ENCODE results near the gene OR4K17. TPM values are rescaled to one million over a fixed set of nuclear protein-coding genes. Genes with fewer than 3 reads are reported as not detected.
"Not testable (repeated sequence)": the region's sequence is repeated elsewhere in the genome, so short reads cannot be mapped to it uniquely, and the experiment has no call there.

OR4K17 gene, protein sequence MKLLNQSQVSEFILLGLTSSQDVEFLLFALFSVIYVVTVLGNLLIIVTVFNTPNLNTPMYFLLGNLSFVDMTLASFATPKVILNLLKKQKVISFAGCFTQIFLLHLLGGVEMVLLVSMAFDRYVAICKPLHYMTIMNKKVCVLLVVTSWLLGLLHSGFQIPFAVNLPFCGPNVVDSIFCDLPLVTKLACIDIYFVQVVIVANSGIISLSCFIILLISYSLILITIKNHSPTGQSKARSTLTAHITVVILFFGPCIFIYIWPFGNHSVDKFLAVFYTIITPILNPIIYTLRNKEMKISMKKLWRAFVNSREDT
- not detected for total RNA-seq

- H3K27ac Mint-ChIP-seq = no peak within 1 kb of the TSS
- no peak within 1 kb of the TSS for H3K4me3 Mint-ChIP-seq
- H3K36me3 Mint-ChIP-seq (ENCODE audit: low read depth) = no peaks in the 10 kb centered on the region
- POLR2A ChIA-PET = no interaction called here
- H3K4me1 Mint-ChIP-seq = no peaks in the 10 kb centered on the region
- CTCF ChIA-PET = no interaction called here
- no peak for DNase-seq
- H3K27me3 Mint-ChIP-seq = no peaks in the 10 kb centered on the region
- no peaks in the 10 kb centered on the region for H3K9me3 Mint-ChIP-seq
These were observed at the start of gene OR4K17 for GRCh38 chr14:20110438-20110837. OR4K17 (plus strand) TSS chr14:20110739; CDS start chr14:20117500, 6,761 bp downstream.

- H3K4me1 Mint-ChIP-seq = no peaks in the 10 kb centered on the region
- H3K36me3 Mint-ChIP-seq (ENCODE audit: low read depth) = no peaks in the 10 kb centered on the region
- H3K9me3 Mint-ChIP-seq = no peaks in the 10 kb centered on the region
- H3K4me3 Mint-ChIP-seq = no peak overlapping the region
- H3K27ac Mint-ChIP-seq = no peak overlapping the region
- POLR2A ChIA-PET = no interaction called here
- no peak for DNase-seq
- H3K27me3 Mint-ChIP-seq = no peaks in the 10 kb centered on the region
- CTCF ChIA-PET = no interaction called here
These were observed 18.5 kb upstream of the OR4K17 start for GRCh38 chr14:20092050-20092449.

DNA sequence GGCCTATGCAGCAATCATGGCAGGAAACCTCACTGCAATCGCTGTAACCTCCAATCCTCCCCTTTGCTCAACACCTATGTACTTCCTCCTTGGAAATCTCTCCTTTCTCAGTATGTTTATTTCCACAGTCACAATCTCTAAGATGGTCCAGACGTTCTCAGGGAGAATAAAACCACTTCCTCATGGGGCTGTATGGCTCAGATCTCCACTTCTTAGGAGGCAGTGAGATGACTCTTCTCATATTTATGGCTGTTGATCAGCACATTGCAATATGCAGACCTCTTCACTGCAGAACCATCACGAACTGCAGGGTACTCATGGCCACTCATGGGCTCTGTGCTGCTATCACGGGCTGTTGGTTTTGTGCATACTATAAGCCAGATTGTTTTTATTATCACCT, 17.1 kb upstream of the OR4K17 start:
- DNase-seq = no peak
- H3K27me3 Mint-ChIP-seq = no peaks in the 10 kb centered on the region

GRCh38 chr14:20098926-20099770, 11.4 kb upstream of the OR4K17 start:
- H3K9me3 Mint-ChIP-seq; H3K4me1 Mint-ChIP-seq; H3K4me3 Mint-ChIP-seq; POLR2A ChIA-PET; DNase-seq; H3K27ac Mint-ChIP-seq; H3K36me3 Mint-ChIP-seq (ENCODE audit: low read depth); H3K27me3 Mint-ChIP-seq; CTCF ChIA-PET: not testable (repeated sequence)

More for the DNA sequence above, 17.1 kb upstream of the OR4K17 start:
- Mint-ChIP-seq H3K27ac (no peak overlapping the region), H3K4me1 (no peaks in the 10 kb centered on the region), H3K4me3 (no peak overlapping the region), H3K36me3 (ENCODE audit: low read depth) (no peaks in the 10 kb centered on the region), H3K9me3 (no peaks in the 10 kb centered on the region)
- ChIA-PET CTCF (no interaction called here), POLR2A (no interaction called here)

GRCh38 chr14:20112321-20112720, 1.8 kb downstream of the OR4K17 start:
- no peak for DNase-seq
- Mint-ChIP-seq H3K4me3 (no peak overlapping the region), H3K27me3 (no peaks in the 10 kb centered on the region), H3K4me1 (no peaks in the 10 kb centered on the region), H3K9me3 (no peaks in the 10 kb centered on the region), H3K27ac (no peak overlapping the region), H3K36me3 (ENCODE audit: low read depth) (no peaks in the 10 kb centered on the region)
- POLR2A ChIA-PET = no interaction called here
- CTCF ChIA-PET = no interaction called here

DNA sequence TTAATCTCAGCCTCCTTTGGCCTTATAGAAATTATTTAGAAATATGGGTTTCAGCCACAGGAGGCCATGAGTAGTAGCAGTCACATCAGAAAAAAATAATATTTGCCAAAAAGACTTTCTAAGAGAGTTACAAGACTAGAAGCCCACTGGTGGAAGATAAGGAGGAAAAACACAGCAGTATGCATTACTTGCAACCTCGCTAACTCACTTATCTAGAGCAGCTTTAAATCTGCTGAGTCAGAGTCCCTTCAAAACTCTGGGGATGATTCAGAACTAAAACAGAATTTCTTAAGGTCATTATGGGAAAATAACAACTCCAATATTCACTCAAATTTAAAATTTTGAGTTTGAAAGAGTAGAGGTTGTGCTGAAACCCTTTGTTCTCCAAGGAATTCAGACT, 6.2 kb downstream of the OR4K17 start:
- H3K4me1 Mint-ChIP-seq = no peaks in the 10 kb centered on the region
- H3K27ac Mint-ChIP-seq = no peak overlapping the region
- H3K27me3 Mint-ChIP-seq = no peaks in the 10 kb centered on the region
- ChIA-PET POLR2A (no interaction called here), CTCF (no interaction called here)
- no peaks in the 10 kb centered on the region for H3K36me3 Mint-ChIP-seq (ENCODE audit: low read depth)
- DNase-seq = no peak
- H3K9me3 Mint-ChIP-seq = peaks cover 16% of the 10 kb centered on the region
- H3K4me3 Mint-ChIP-seq = no peak overlapping the region

GRCh38 chr14:20118795-20119194, 8.3 kb downstream of the OR4K17 start:
- POLR2A ChIA-PET = no interaction called here
- Mint-ChIP-seq H3K36me3 (ENCODE audit: low read depth) (no peaks in the 10 kb centered on the region), H3K4me1 (no peaks in the 10 kb centered on the region), H3K9me3 (peaks cover 16% of the 10 kb centered on the region), H3K4me3 (no peak overlapping the region), H3K27ac (no peak overlapping the region), H3K27me3 (peaks cover 3% of the 10 kb centered on the region)
- no peak for DNase-seq
- CTCF ChIA-PET = no interaction called here

DNA sequence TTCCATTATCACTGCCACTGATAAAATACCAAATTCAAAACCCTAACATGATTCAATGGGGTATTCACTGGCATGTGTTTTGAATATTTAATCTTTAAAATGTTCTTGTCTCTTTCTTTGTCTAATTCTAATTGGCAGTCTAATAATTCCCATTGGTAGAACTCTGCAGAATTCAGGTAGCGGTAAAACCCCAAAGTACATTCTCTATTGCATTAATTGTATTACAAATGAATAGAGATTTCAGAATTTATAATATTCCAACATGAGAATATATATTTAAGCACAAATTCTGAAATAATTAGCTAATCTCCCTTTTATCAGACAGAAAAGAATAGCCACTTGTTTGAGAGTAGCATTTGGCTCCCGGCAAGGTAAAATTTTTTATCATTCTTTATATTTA, 28.0 kb downstream of the OR4K17 start, which contains the start of gene OR4N5:
Gene OR4N5, plus strand, starts transcription at position 301 of the 400 bp plus-strand sequence. CDS start 4,916 bp downstream, outside the sequence.
- Mint-ChIP-seq H3K4me3 (no peak within 1 kb of the TSS), H3K4me1 (no peaks in the 10 kb centered on the region), H3K36me3 (ENCODE audit: low read depth) (no peaks in the 10 kb centered on the region), H3K27me3 (peaks cover 5% of the 10 kb centered on the region), H3K27ac (no peak within 1 kb of the TSS), H3K9me3 (no peaks in the 10 kb centered on the region)
- POLR2A ChIA-PET = no interaction called here
- CTCF ChIA-PET = no interaction called here
- DNase-seq = no peak

DNA sequence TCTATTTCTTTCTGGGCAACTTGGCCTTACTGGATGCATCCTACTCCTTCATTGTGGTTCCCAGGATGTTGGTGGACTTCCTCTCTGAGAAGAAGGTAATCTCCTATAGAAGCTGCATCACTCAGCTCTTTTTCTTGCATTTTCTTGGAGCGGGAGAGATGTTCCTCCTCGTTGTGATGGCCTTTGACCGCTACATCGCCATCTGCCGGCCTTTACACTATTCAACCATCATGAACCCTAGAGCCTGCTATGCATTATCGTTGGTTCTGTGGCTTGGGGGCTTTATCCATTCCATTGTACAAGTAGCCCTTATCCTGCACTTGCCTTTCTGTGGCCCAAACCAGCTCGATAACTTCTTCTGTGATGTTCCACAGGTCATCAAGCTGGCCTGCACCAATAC, 33.4 kb downstream of the OR4K17 start:
- Mint-ChIP-seq H3K27ac (no peak overlapping the region), H3K27me3 (no peaks in the 10 kb centered on the region), H3K9me3 (no peaks in the 10 kb centered on the region), H3K36me3 (ENCODE audit: low read depth) (no peaks in the 10 kb centered on the region), H3K4me1 (no peaks in the 10 kb centered on the region), H3K4me3 (no peak overlapping the region)
- CTCF ChIA-PET = no interaction called here
- POLR2A ChIA-PET = no interaction called here
- DNase-seq = no peak

DNA sequence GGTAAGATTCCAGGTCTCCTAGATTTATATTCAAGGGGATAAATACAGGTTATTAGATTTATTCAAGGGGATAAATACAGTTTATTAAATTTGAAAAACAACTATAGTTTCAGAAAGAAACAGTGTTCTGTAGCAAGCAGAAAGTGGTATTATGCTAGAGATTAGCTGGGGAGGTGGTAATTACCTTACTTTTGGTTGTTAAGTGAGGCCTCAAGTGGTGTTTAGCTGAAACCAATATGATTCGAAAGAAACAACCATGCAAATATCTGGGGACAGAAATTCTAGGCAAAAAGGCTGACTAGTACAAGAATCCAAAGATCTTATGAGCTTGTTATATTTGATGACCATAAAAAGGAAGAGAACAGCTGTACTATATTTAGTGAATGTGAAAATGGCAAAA, 34.3 kb downstream of the OR4K17 start:
- Mint-ChIP-seq H3K27me3 (no peaks in the 10 kb centered on the region), H3K36me3 (ENCODE audit: low read depth) (no peaks in the 10 kb centered on the region), H3K4me3 (no peak overlapping the region), H3K9me3 (no peaks in the 10 kb centered on the region), H3K27ac (no peak overlapping the region), H3K4me1 (no peaks in the 10 kb centered on the region)
- DNase-seq = no peak
- ChIA-PET CTCF (no interaction called here), POLR2A (no interaction called here)

GRCh38 chr14:20164462-20164861, 53.9 kb downstream of the OR4K17 start:
- H3K4me3 Mint-ChIP-seq = no peak overlapping the region
- no peaks in the 10 kb centered on the region for H3K27me3 Mint-ChIP-seq
- no peak for DNase-seq
- ChIA-PET POLR2A (no interaction called here), CTCF (no interaction called here)
- H3K27ac Mint-ChIP-seq = no peak overlapping the region
- H3K4me1 Mint-ChIP-seq = no peaks in the 10 kb centered on the region
- peaks cover 5% of the 10 kb centered on the region for H3K9me3 Mint-ChIP-seq
- H3K36me3 Mint-ChIP-seq (ENCODE audit: low read depth) = no peaks in the 10 kb centered on the region

DNA sequence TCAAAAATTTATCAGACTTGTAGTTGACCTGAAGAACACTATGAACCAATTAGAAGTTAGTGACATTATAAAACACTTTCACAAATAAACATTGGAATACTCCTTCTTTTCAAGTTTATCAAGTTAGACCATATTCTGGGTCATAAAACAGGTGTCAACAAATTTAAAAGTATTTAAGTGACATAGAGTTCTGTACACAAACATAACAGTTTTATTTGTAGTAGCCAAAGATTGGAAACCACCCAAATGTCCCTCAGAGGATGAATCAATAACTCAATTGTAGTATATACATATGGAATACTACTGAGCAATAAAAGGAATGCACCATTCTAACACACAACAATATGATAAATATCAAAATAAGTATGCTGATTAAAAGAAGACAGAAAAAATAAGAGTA, 56.6 kb downstream of the OR4K17 start:
- Mint-ChIP-seq H3K36me3 (ENCODE audit: low read depth) (no peaks in the 10 kb centered on the region), H3K27me3 (no peaks in the 10 kb centered on the region), H3K4me3 (no peak overlapping the region), H3K9me3 (peaks cover 5% of the 10 kb centered on the region), H3K27ac (no peak overlapping the region), H3K4me1 (no peaks in the 10 kb centered on the region)
- POLR2A ChIA-PET = no interaction called here
- no peak for DNase-seq
- CTCF ChIA-PET = no interaction called here

DNA sequence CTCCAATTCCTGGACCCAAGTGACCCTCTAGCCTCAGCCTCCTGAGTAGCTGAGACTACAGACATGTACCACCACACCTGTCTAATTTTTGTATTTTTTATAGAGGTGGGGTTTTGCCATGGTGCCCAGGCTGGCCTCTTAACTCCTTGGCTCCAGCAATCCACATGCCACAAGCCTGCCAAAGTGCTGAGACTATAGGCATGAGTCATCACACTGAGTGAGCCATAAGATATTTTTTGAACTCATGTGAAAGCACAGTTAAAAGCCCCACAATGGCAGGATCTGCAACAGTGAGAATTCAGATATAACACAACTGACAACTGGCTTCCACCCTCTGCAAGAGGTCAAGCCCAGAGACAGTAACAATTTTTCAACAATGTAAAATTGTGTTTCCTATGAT, 59.3 kb downstream of the OR4K17 start:
- H3K36me3 Mint-ChIP-seq (ENCODE audit: low read depth); DNase-seq; H3K9me3 Mint-ChIP-seq; H3K27ac Mint-ChIP-seq; H3K27me3 Mint-ChIP-seq; H3K4me1 Mint-ChIP-seq; POLR2A ChIA-PET; H3K4me3 Mint-ChIP-seq; CTCF ChIA-PET: not testable (repeated sequence)

Measured in activated CD4-positive, alpha-beta memory T cell treated with anti-CD3 and anti-CD28 coated beads, Interleukin-2, amount 10 ng/mL, durations not matched to agents 7 days and 5 days (primary cell).